Natural killer cell (primary cell): Measurements from ENCODE around the gene VGLL3. TPM values are rescaled to one million over a fixed set of nuclear protein-coding genes. Genes with fewer than 3 reads are reported as not detected.

Source experiments
- ATAC-seq, 3 donors: fragments of 150-1000 bp in 2 of 3; fragments of 200-7000 bp in 1 of 3; cut with Tn5 transposase; 1 replicate in 1 of 3; 2 replicates in 2 of 3; pipeline ENCODE4 v1.10.0; 2021; ENCODE audit warnings: mild to moderate bottlenecking in 2 of 3, moderate library complexity in 2 of 3
- DNase-seq, 2 donors: peaks; one replicate each; pipeline versions ENCODE4 v3.0.0 to v3.0.0-alpha.2; 2013 to 2021; ENCODE audit warnings: mixed read lengths in 1 of 2
- H3K27ac ChIP-seq: one replicate; pipeline ENCODE4 v1.5.1; 2013; ENCODE audit warnings: mild to moderate bottlenecking, low read length
- H3K27me3 ChIP-seq: one replicate; pipeline ENCODE4 v1.6.1; 2013; ENCODE audit warnings: low read length; ENCODE audit not compliant: control insufficient read depth, insufficient read depth
- H3K36me3 ChIP-seq: one replicate; pipeline ENCODE4 v1.6.1; 2013; ENCODE audit warnings: low read length; ENCODE audit not compliant: control insufficient read depth, insufficient read depth
- H3K4me1 ChIP-seq: one replicate; pipeline ENCODE4 v1.6.1; 2013; ENCODE audit warnings: low read length; ENCODE audit not compliant: control insufficient read depth, insufficient read depth
- H3K4me3 ChIP-seq: one replicate; pipeline ENCODE4 v1.5.1; 2013; ENCODE audit warnings: low read length
- H3K9me3 ChIP-seq: one replicate; pipeline ENCODE4 v1.6.1; 2013; ENCODE audit warnings: low read length; ENCODE audit not compliant: control insufficient read depth, insufficient read depth
- H3K27ac Mint-ChIP-seq, 2 donors: one replicate each; pipeline ENCODE4 v1.8.0; 2022; ENCODE audit warnings: mild to moderate bottlenecking in 2 of 2, mixed read lengths in 2 of 2, moderate library complexity in 1 of 2
- H3K27me3 Mint-ChIP-seq, 2 donors: one replicate each; pipeline ENCODE4 v1.8.0; 2022; ENCODE audit warnings: low read depth in 2 of 2, mixed read lengths in 2 of 2
- H3K36me3 Mint-ChIP-seq: one replicate; pipeline ENCODE4 v1.8.0; 2022; ENCODE audit warnings: mixed read lengths
- H3K4me1 Mint-ChIP-seq, 2 donors: one replicate each; pipeline ENCODE4 v1.8.0; 2022; ENCODE audit warnings: mixed read lengths in 2 of 2
- H3K4me3 Mint-ChIP-seq: one replicate; pipeline ENCODE4 v1.8.0; 2022; ENCODE audit warnings: mild to moderate bottlenecking, moderate library complexity, mixed read lengths
- H3K9me3 Mint-ChIP-seq, 2 donors: one replicate each; pipeline ENCODE4 v1.8.0; 2022; ENCODE audit warnings: mixed read lengths in 2 of 2
- CTCF ChIP-seq: fragments of 200-600 bp; IDR thresholded peaks from one replicate; pipeline ENCODE4 v1.8.0; 2022; ENCODE audit warnings: antibody characterized with exemption
- WGBS: methylation state at CpG from one replicate; pipeline ENCODE4 v1.1.7; 2013; ENCODE audit warnings: missing lambda C conversion rate; ENCODE audit not compliant: insufficient coverage; 5-methylcytosine and 5-hydroxymethylcytosine counted together
- intact Hi-C: fragments of 100-400 bp; cut with micrococcal nuclease; formaldehyde crosslinking; loops from one replicate; pipeline ENCODE4 v1.14.2; 2022
- total RNA-seq, 4 donors: library from RNA; stranded (reverse); fragments of 120-200 nt in 1 of 4; gene quantifications; one replicate each; pipeline versions ENCODE4 v1.2.3 to v1.2.4, GENCODE V29; 2013 to 2022

The VGLL3 gene
- total RNA-seq, 3 donors from 2014 or later (not counting 1 experiment from before 2014, with no cell fraction given): not detected

- no peaks in the 10 kb centered on the region for H3K36me3 ChIP-seq
- peaks cover 11% of the 10 kb centered on the region for H3K27me3 ChIP-seq
- H3K4me3 Mint-ChIP-seq: no peak overlapping the region
- WGBS: 68% methylated on average over 4 of the region's 6 CpGs
- H3K36me3 Mint-ChIP-seq: no peaks in the 10 kb centered on the region
- H3K4me1 Mint-ChIP-seq: no peaks in the 10 kb centered on the region
- no peak overlapping the region for H3K4me3 ChIP-seq
- intact Hi-C loops: no loop called here
- H3K27ac Mint-ChIP-seq: no peak overlapping the region
- H3K9me3 Mint-ChIP-seq: peaks cover 0 to 2% of the 10 kb centered on the region in 2 donors
- peaks cover 4% of the 10 kb centered on the region for H3K4me1 ChIP-seq
- H3K27ac ChIP-seq: no peak overlapping the region
- no peaks in the 10 kb centered on the region for H3K9me3 ChIP-seq
- ATAC-seq: no peak
- H3K27me3 Mint-ChIP-seq: peaks cover 6 to 14% of the 10 kb centered on the region in 2 donors
- no peak for TF ChIP-seq CTCF
- DNase-seq: no peak
These were observed 4.1 kb downstream of the VGLL3 start for GRCh38 chr3:86986671-86987420.

- Mint-ChIP-seq H3K27me3 (peaks cover 6 to 14% of the 10 kb centered on the region in 2 donors), H3K9me3 (peaks cover 0 to 2% of the 10 kb centered on the region in 2 donors)
- 74% methylated on average over 2 of the region's 2 CpGs for WGBS
These were observed 5.6 kb downstream of the VGLL3 start for GRCh38 chr3:86985181-86985826.

GRCh38 chr3:86984271-86984670, 6.7 kb downstream of the VGLL3 start:
- Mint-ChIP-seq H3K4me1 (no peaks in the 10 kb centered on the region), H3K4me3 (no peak overlapping the region), H3K27me3 (peaks cover 0 to 5% of the 10 kb centered on the region in 2 donors), H3K36me3 (no peaks in the 10 kb centered on the region), H3K9me3 (peaks cover 0 to 2% of the 10 kb centered on the region in 2 donors), H3K27ac (no peak overlapping the region)
- Histone ChIP-seq H3K9me3 (no peaks in the 10 kb centered on the region), H3K4me1 (no peaks in the 10 kb centered on the region), H3K36me3 (no peaks in the 10 kb centered on the region), H3K4me3 (no peak overlapping the region), H3K27ac (no peak overlapping the region), H3K27me3 (peaks cover 2% of the 10 kb centered on the region)
- DNase-seq (no peak), ATAC-seq (no peak)
- 88% methylated on average over 2 of the region's 2 CpGs for WGBS
- intact Hi-C loops: no loop called here
- TF ChIP-seq CTCF: no peak

More at GRCh38 chr3:86985181-86985826, 5.6 kb downstream of the VGLL3 start:
- peaks cover 11% of the 10 kb centered on the region for H3K27me3 ChIP-seq
- H3K4me3 ChIP-seq: no peak overlapping the region
- no peak overlapping the region for H3K4me3 Mint-ChIP-seq
- peaks cover 2% of the 10 kb centered on the region for H3K4me1 ChIP-seq
- H3K27ac ChIP-seq: no peak overlapping the region
- no peak for TF ChIP-seq CTCF
- H3K4me1 Mint-ChIP-seq: no peaks in the 10 kb centered on the region
- H3K9me3 ChIP-seq: no peaks in the 10 kb centered on the region
- H3K36me3 ChIP-seq: no peaks in the 10 kb centered on the region
- intact Hi-C loops: no loop called here
- H3K27ac Mint-ChIP-seq: no peak overlapping the region
- no peaks in the 10 kb centered on the region for H3K36me3 Mint-ChIP-seq
- DNase-seq (no peak), ATAC-seq (no peak)
